Activated CD4-positive, alpha-beta memory T cell treated with anti-CD3 and anti-CD28 coated beads for 36 hours (primary cell): Measurements from ENCODE around the gene SMIM24. TPM values are rescaled to one million over a fixed set of nuclear protein-coding genes. Genes with fewer than 3 reads are reported as not detected.
A peak's percentile ranks its signal among the peaks of the same experiment; 100 is the strongest.
"Not testable (repeated sequence)": the region's sequence is repeated elsewhere in the genome, so short reads cannot be mapped to it uniquely, and the experiment has no call there.

Experiments used
- CTCF ChIA-PET: fragments of 350-600 bp; sonication (Branson Sonifier 250); formaldehyde crosslinking; loops from one replicate; lab custom pipeline; 2021; ENCODE audit warnings: antibody characterized with exemption, inconsistent platforms; lab: Charles Lee
- POLR2A ChIA-PET: fragments of 350-600 bp; sonication (Branson Sonifier 250); formaldehyde crosslinking; loops from one replicate; lab custom pipeline; 2021; ENCODE audit warnings: antibody characterized with exemption; lab: Charles Lee
- DNase-seq: peaks from one replicate; pipeline ENCODE4 v3.0.0-alpha.2; 2020
- H3K27ac Mint-ChIP-seq: one replicate; pipeline ENCODE4 v1.8.0; 2021; ENCODE audit warnings: mixed read lengths
- H3K27me3 Mint-ChIP-seq: one replicate; pipeline ENCODE4 v1.8.0; 2021; ENCODE audit warnings: mixed read lengths
- H3K36me3 Mint-ChIP-seq: one replicate; pipeline ENCODE4 v1.8.0; 2021; ENCODE audit warnings: mixed read lengths
- H3K4me1 Mint-ChIP-seq: one replicate; pipeline ENCODE4 v1.8.0; 2021; ENCODE audit warnings: low read depth, mixed read lengths
- H3K4me3 Mint-ChIP-seq: one replicate; pipeline ENCODE4 v1.8.0; 2021; ENCODE audit warnings: mild to moderate bottlenecking, mixed read lengths
- H3K9me3 Mint-ChIP-seq: one replicate; pipeline ENCODE4 v1.8.0; 2021; ENCODE audit warnings: mixed read lengths
- intact Hi-C: fragments of 100-400 bp; cut with micrococcal nuclease; formaldehyde crosslinking; loops from one replicate; pipeline ENCODE4 v1.15.1; 2023
- total RNA-seq, 2 experiments: library from RNA; stranded (reverse); gene quantifications; one replicate each; pipeline ENCODE4 v1.2.3, GENCODE V29; 2021

The SMIM24 gene
- total RNA-seq, 2 experiments from 2014 or later, result not detected

DNA sequence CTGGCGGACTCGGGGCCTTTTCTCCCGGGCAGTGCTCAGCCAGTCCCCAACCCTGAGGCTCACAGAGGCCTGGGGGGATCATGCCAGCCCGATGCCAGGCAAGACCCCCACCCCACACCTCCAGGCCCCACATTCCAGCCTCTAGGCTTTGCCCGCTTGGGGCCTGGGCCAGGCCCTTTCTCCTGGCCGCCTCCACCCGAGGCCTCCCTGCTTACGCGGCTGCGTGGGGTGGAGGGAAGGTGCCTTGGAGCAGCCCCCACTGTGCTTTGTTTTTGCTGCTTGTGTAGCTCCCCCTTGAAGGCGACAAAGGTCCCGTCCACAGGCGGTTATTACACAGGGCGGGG lies 38.4 kb downstream of the SMIM24 start:
- CTCF ChIA-PET, result interaction anchor here (1.6 to 2.1 kb wide), 2 partner anchors 11 to 12 kb away, joined by 3 to 8 read pairs; no protein-coding TSS in a partner anchor
- H3K4me3 Mint-ChIP-seq, result no peak overlapping the region
- H3K9me3 Mint-ChIP-seq, result no peaks in the 10 kb centered on the region
- intact Hi-C loops, result no loop called here
- H3K36me3 Mint-ChIP-seq, result no peaks in the 10 kb centered on the region
- no peaks in the 10 kb centered on the region for H3K27me3 Mint-ChIP-seq
- H3K27ac Mint-ChIP-seq, result no peak overlapping the region
- H3K4me1 Mint-ChIP-seq, result no peaks in the 10 kb centered on the region
- POLR2A ChIA-PET, result no interaction called here
- no peak for DNase-seq

DNA sequence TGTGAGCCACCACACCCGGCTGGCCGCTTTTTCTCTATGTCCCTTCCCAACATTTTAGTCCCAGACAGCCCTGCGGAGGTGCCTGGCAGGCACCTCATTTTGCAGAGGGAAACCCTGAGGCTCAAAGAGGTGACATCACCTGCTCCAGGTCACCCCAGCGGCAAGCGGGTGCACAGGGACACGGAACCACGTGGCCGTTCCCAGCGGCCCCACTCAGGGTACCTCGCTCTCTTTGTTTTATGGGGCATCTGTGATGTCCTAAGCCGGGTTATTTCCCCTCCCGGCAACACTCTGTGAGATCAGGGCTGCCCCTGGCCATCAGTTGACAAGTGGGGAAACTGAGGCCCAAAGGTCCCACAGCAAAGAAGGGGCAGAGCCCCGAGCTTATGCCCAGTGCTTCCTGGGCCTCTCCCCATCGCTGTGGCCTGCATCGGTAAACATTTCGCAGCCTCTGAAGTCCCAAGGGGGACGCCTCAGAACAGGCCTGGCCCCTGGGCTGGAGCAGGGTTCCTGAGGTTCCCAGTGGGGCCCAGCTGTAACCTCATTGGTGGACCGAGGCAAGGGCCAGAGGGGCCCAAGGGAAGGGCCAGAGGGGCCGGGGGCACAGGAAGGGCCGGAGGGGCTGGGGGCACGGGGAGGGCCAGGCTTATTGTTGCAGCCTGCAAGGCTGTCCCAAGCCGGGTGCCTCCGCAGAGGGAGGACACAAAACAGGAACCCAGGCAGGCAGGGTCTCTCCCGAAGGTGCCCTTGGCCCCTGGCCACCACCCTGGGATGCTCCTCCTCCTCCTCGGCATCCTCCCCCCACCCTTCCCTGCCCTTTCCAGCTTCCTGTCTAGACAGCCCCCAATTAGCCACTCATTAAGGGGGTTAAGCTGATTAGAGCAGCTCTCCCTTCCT lies 39.0 kb downstream of the SMIM24 start:
- no peaks in the 10 kb centered on the region for H3K4me1 Mint-ChIP-seq
- no peak overlapping the region for H3K4me3 Mint-ChIP-seq
- DNase-seq, result no peak
- intact Hi-C loops, result no loop called here
- peaks cover 1% of the 10 kb centered on the region for H3K36me3 Mint-ChIP-seq
- no peaks in the 10 kb centered on the region for H3K27me3 Mint-ChIP-seq
- CTCF ChIA-PET, result interaction anchor here (1.4 to 2.1 kb wide), 4 partner anchors 10 to 53 kb away, joined by 3 to 8 read pairs (median 3); no protein-coding TSS in a partner anchor
- POLR2A ChIA-PET, result no interaction called here
- H3K27ac Mint-ChIP-seq, result no peak overlapping the region
- no peaks in the 10 kb centered on the region for H3K9me3 Mint-ChIP-seq

DNA sequence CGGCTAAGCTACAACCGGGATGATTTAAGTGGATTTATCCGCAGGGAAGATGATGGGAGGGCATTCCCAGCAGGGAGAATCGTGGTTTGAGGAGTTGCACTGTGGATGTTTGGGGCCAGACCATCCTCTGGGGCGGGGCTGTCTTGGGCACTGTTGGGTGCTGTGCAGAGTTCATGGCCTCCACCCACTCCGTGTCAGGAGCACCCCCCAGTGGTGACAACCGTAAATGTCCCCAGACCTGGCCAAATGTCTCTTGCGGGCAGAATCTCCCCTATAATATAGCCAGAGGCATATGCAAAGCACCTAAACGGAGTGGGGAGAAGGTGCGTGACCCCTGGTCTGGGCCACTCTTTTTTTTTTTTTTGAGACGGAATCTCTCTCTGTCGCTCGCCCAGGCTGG lies 40.2 kb downstream of the SMIM24 start:
- peaks cover 6% of the 10 kb centered on the region for H3K4me1 Mint-ChIP-seq
- H3K4me3 Mint-ChIP-seq, result no peak overlapping the region
- intact Hi-C loops, result no loop called here
- peaks cover 3% of the 10 kb centered on the region for H3K36me3 Mint-ChIP-seq
- H3K9me3 Mint-ChIP-seq, result no peaks in the 10 kb centered on the region
- CTCF ChIA-PET, result interaction anchor here (0.9 to 2.1 kb wide), 9 partner anchors 11 to 135 kb away, joined by 3 to 8 read pairs (median 4); no protein-coding TSS in a partner anchor
- H3K27ac Mint-ChIP-seq, result no peak overlapping the region
- no peaks in the 10 kb centered on the region for H3K27me3 Mint-ChIP-seq
- DNase-seq, result peak; percentile 70
- POLR2A ChIA-PET, result no interaction called here

DNA sequence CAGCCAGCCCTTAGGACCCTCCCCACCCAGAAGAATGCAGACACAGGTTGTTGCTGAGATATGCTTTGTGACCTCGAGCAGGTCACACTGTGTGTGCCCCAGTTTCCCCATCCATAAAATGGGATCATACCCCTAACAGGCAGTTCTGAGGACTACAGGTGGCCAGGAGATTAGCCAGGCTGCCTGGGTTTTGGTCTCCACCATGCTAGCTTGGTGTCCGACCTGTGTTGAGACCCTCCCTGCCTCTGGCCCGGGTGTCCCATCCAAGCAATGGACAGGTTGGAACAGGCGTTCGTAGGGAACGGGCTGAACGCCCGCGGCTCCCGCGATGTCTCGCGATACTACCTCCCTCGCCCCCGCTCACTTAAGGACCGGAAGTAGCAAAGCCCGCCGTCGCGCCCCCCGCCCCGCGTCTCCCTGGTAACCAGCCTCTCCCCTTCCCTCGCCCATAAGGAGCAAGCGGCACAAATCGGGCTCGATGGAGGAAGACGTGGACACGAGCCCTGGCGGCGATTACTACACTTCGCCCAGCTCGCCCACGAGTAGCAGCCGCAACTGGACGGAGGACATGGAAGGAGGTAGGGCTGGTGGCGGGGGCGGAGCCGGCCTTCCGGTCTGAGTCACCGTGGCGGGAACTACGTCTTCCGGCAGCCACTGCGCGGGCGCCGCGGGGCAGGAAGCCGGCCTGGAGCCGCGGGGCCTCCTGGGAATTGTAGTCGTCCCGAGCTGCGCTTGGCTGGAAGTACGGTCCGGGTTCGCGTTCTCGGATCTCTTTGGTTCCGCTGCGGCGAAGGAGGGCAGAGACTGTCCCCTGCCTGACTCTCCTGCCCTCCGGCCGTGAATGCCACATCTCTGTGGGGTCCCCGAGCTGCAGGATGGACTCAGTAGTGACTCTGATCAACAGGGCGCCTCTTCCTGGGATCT lies 45.4 kb downstream of the SMIM24 start:
- POLR2A ChIA-PET, result interaction anchor here (1.1 kb wide), 1 partner anchor 66 kb away, joined by 4 read pairs; the partner anchor contains the start of gene DOHH
- peak overlapping the region; percentile 96 for H3K4me3 Mint-ChIP-seq

DNA sequence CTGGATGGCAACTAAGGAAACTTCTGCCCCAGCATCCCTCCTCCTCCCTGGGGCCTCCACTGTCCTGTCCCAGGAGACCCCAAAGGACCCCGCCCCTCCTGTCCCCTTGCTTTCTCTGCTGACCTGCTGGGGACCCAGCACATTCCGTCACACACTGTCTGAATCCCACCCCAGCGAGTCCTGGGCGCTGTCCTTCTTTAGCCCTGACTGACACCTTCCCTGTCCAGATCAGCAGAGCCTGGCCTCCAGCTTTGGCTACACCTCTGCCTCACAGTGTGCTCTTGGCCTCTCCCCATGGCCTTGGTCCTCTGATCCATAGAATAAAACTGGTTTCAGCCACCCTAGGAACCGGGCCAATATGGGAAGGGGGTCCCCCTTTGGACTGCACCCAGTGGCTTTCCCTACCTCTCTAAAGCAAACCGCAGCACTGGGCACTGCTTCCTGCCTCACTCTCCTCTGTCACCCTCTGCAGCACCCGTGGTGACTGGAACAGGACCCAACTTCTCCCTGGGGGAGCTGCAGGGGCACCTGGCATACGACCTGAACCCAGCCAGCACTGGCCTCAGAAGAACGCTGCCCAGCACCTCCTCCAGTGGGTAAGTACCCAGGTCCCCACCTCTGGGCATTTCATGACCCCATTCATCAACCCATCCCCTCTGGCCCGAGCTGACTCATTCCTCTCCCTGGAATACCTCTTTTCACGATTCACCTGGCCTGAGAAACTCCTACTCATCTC lies 46.4 kb downstream of the SMIM24 start:
- peak overlapping the region; percentile 98 for H3K27ac Mint-ChIP-seq
- no peaks in the 10 kb centered on the region for H3K27me3 Mint-ChIP-seq
- POLR2A ChIA-PET, result interaction anchor here (1.1 kb wide), 1 partner anchor 67 kb away, joined by 4 read pairs; the partner anchor contains the start of gene DOHH
- peaks cover 8% of the 10 kb centered on the region for H3K9me3 Mint-ChIP-seq
- H3K4me3 Mint-ChIP-seq, result peak overlapping the region; percentile 96
- CTCF ChIA-PET, result interaction anchor here (0.6 kb wide), 1 partner anchor 51 kb away, joined by 3 read pairs; no protein-coding TSS in a partner anchor
- intact Hi-C loops, result no loop called here
- peaks cover 16% of the 10 kb centered on the region for H3K4me1 Mint-ChIP-seq
- peaks cover 15% of the 10 kb centered on the region for H3K36me3 Mint-ChIP-seq
- no peak for DNase-seq

More for the DNA sequence above, 45.4 kb downstream of the SMIM24 start:
- Mint-ChIP-seq H3K27me3 (no peaks in the 10 kb centered on the region), H3K4me1 (peaks cover 16% of the 10 kb centered on the region), H3K27ac (peak overlapping the region; percentile 98), H3K9me3 (peaks cover 8% of the 10 kb centered on the region), H3K36me3 (peaks cover 15% of the 10 kb centered on the region)
- CTCF ChIA-PET, result interaction anchor here (0.6 kb wide), 1 partner anchor 108 kb away, joined by 3 read pairs; no protein-coding TSS in a partner anchor
- intact Hi-C loops, result loop anchor here (1.0 kb wide), 1 partner anchor 400 kb away; no protein-coding TSS in a partner anchor
- peak; percentile 97 for DNase-seq

DNA sequence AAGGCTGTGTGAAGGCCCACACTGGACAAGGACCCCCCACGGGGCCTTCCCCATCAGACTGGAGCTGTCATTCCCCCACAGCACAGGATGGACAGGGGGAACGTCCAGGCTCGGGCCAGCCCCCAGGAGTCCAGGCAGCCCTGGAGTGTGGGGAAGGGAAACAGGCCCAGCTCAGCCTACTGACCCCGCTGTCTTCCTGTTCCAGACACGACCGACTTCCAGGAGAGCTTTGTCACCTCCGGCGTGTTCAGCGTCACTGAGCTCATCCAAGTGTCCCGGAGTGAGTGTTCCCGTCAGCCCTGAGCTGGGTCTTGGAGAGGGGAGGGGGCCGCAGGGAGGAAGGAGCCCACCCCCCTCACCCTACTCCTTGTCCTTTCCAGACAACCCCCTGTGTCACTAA lies 47.0 kb downstream of the SMIM24 start:
- H3K4me3 Mint-ChIP-seq, result no peak overlapping the region
- H3K27ac Mint-ChIP-seq, result no peak overlapping the region
- peaks cover 8% of the 10 kb centered on the region for H3K9me3 Mint-ChIP-seq
- ChIA-PET POLR2A (no interaction called here), CTCF (no interaction called here)
- DNase-seq, result no peak
- intact Hi-C loops, result no loop called here
- H3K27me3 Mint-ChIP-seq, result no peaks in the 10 kb centered on the region
- H3K4me1 Mint-ChIP-seq, result peaks cover 16% of the 10 kb centered on the region
- H3K36me3 Mint-ChIP-seq, result peaks cover 15% of the 10 kb centered on the region

DNA sequence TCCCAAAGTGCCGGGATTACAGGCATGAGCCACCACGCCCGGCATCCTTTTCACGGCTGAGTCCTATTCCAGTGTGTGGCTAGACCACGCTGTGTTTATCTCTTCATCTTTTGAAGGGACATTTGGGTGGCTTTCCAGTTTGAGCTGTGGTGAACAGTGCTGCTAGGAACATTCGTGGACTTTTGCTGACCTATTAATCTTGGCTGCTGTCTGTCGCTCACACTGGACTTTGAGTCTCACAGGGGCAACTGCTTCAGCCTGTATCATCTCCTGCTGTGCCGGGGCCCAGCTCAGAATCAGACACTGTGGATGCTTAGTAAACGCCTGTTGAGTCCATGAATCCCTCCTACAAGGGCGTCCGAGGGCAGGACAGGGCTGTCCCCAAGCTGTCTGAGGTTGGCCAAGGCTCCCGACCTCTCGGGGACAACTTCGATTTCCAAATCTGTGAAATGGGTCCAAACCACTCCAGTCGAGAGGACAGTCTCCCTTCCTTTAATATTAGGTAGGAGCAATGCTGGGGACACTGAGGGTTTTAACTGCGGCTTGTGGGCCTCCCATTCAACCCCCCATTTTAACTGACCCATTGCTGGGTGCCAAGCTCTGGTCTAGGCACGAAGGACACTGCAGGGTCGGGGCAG lies 48.4 kb downstream of the SMIM24 start:
- peaks cover 8% of the 10 kb centered on the region for H3K9me3 Mint-ChIP-seq
- H3K4me3 Mint-ChIP-seq, result no peak overlapping the region
- H3K4me1 Mint-ChIP-seq, result peaks cover 16% of the 10 kb centered on the region
- no peak for DNase-seq
- ChIA-PET CTCF (interaction anchor here (0.6 to 3.4 kb wide), 7 partner anchors 10 to 127 kb away, joined by 3 to 32 read pairs (median 3); no protein-coding TSS in a partner anchor), POLR2A (interaction anchor here (0.6 kb wide), 1 partner anchor 598 kb away, joined by 3 read pairs; no protein-coding TSS in a partner anchor)
- peaks cover 15% of the 10 kb centered on the region for H3K36me3 Mint-ChIP-seq
- no peaks in the 10 kb centered on the region for H3K27me3 Mint-ChIP-seq
- no peak overlapping the region for H3K27ac Mint-ChIP-seq
- intact Hi-C loops, result no loop called here

DNA sequence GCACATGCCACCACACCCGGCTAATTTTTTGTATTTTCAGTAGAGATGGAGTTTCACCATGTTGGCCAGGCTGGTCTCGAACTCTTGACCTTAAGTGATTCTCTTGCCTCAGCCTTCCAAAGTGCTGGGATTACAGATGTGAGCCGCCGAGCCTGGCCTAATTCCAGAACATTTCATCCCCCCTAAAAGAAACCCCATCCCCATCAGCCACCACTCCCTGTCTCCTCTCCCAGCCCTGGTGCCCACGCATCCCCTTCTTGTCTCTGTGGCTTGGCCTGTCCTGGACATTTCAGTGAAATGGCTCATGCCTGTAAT lies 50.0 kb downstream of the SMIM24 start:
- H3K27ac Mint-ChIP-seq, H3K9me3 Mint-ChIP-seq, H3K27me3 Mint-ChIP-seq, POLR2A ChIA-PET, DNase-seq, H3K4me3 Mint-ChIP-seq, intact Hi-C loops: not testable (repeated sequence)
- Mint-ChIP-seq H3K36me3 (peaks cover 18% of the 10 kb centered on the region), H3K4me1 (peaks cover 12% of the 10 kb centered on the region)
- CTCF ChIA-PET, result interaction anchor here (0.9 to 3.4 kb wide), 16 partner anchors 8 to 128 kb away, joined by 3 to 88 read pairs (median 7); no protein-coding TSS in a partner anchor

DNA sequence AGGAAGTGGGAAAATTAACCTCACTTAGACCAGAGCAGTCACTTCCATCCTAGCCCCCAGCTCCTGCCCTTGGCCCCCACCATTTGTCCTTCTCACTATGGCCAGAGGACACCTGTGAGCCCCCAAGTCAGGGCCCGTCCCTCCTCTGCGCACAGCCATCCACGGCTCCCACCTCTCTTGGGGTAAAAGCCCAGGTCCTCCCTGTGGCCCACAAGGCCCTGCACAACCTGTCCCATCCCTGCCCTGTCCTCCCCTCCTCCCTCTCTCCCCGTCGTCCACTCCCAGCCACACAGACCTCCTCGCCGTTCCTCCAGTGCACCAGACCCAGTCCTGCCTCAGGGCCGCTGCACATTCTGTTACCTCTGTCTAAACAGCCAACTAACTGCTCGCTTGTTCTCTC lies 53.9 kb downstream of the SMIM24 start:
- ChIA-PET POLR2A (no interaction called here), CTCF (interaction anchor here (0.8 kb wide), 1 partner anchor 100 kb away, joined by 3 read pairs; no protein-coding TSS in a partner anchor)
- intact Hi-C loops, result no loop called here
- Mint-ChIP-seq H3K4me3 (no peak overlapping the region), H3K4me1 (no peaks in the 10 kb centered on the region), H3K36me3 (peaks cover 5% of the 10 kb centered on the region), H3K27me3 (no peaks in the 10 kb centered on the region), H3K9me3 (no peaks in the 10 kb centered on the region), H3K27ac (no peak overlapping the region)
- DNase-seq, result no peak
